Subcutaneous abdominal adipose tissue (tissue), 5 donors: ENCODE results near the gene TRIM43.
"Not testable (repeated sequence)": the region's sequence is repeated elsewhere in the genome, so short reads cannot be mapped to it uniquely, and the experiment has no call there.

Experiments
- H3K27ac ChIP-seq: one replicate; pipeline ENCODE4 v1.7.0; 2013; ENCODE audit warnings: low read depth, mild to moderate bottlenecking, inconsistent platforms, low read length, moderate library complexity
- H3K27me3 ChIP-seq, 5 donors: one replicate each; pipeline ENCODE4 v1.7.0; 2013; ENCODE audit warnings: low read length in 5 of 5, inconsistent platforms in 1 of 5; ENCODE audit not compliant: control insufficient read depth in 5 of 5, insufficient read depth in 4 of 5
- H3K36me3 ChIP-seq, 5 donors: one replicate each; pipeline ENCODE4 v1.7.0; 2013; ENCODE audit warnings: low read length in 5 of 5; ENCODE audit not compliant: control insufficient read depth in 5 of 5, insufficient read depth in 5 of 5
- H3K4me1 ChIP-seq, 5 donors: one replicate each; pipeline ENCODE4 v1.7.0; 2013; ENCODE audit warnings: low read length in 5 of 5, mild to moderate bottlenecking in 3 of 5, moderate library complexity in 1 of 5; ENCODE audit not compliant: control insufficient read depth in 5 of 5, insufficient read depth in 5 of 5
- H3K4me3 ChIP-seq, 5 donors: one replicate each; pipeline ENCODE4 v1.7.0; 2013; ENCODE audit warnings: low read length in 5 of 5, low read depth in 1 of 5
- H3K9ac ChIP-seq, 5 donors: one replicate each; pipeline ENCODE4 v1.7.0; 2013; ENCODE audit warnings: low read length in 5 of 5, mild to moderate bottlenecking in 4 of 5, moderate library complexity in 3 of 5
- H3K9me3 ChIP-seq, 5 donors: one replicate each; pipeline ENCODE4 v1.7.0; 2013; ENCODE audit warnings: low read length in 5 of 5; ENCODE audit not compliant: control insufficient read depth in 5 of 5
- donor health status: healthy.
- donor health status: healthy.
- donor health status: healthy.
- donor health status: healthy.
- donor health status: healthy.

TRIM43 gene

GRCh38 chr2:95633626-95634259, 41.9 kb downstream of the TRIM43 start:
- H3K4me3 ChIP-seq, H3K27ac ChIP-seq, H3K4me1 ChIP-seq, H3K9me3 ChIP-seq, H3K27me3 ChIP-seq, H3K9ac ChIP-seq, H3K36me3 ChIP-seq: not testable (repeated sequence)

- H3K4me1 ChIP-seq, H3K9ac ChIP-seq, H3K36me3 ChIP-seq, H3K27ac ChIP-seq, H3K27me3 ChIP-seq, H3K9me3 ChIP-seq, H3K4me3 ChIP-seq: not testable (repeated sequence)
Measured at GRCh38 chr2:95640515-95641288, 48.9 kb downstream of the TRIM43 start.

GRCh38 chr2:95641289-95641575, 49.4 kb downstream of the TRIM43 start:
- not testable (repeated sequence) for H3K27me3 ChIP-seq, H3K27ac ChIP-seq, H3K4me3 ChIP-seq, H3K9ac ChIP-seq, H3K9me3 ChIP-seq, H3K4me1 ChIP-seq, H3K36me3 ChIP-seq

- not testable (repeated sequence) for H3K4me1 ChIP-seq, H3K9ac ChIP-seq, H3K36me3 ChIP-seq, H3K27me3 ChIP-seq, H3K4me3 ChIP-seq, H3K9me3 ChIP-seq, H3K27ac ChIP-seq
Measured at GRCh38 chr2:95641787-95642186, 50.0 kb downstream of the TRIM43 start.

GRCh38 chr2:95642360-95642759, 50.6 kb downstream of the TRIM43 start:
- not testable (repeated sequence) for H3K27ac ChIP-seq, H3K9ac ChIP-seq, H3K9me3 ChIP-seq, H3K36me3 ChIP-seq, H3K27me3 ChIP-seq, H3K4me1 ChIP-seq, H3K4me3 ChIP-seq

- H3K27me3 ChIP-seq, H3K27ac ChIP-seq, H3K36me3 ChIP-seq, H3K9ac ChIP-seq, H3K4me3 ChIP-seq, H3K4me1 ChIP-seq, H3K9me3 ChIP-seq: not testable (repeated sequence)
Measured at GRCh38 chr2:95642951-95643350, 51.1 kb downstream of the TRIM43 start.

- not testable (repeated sequence) for H3K4me3 ChIP-seq, H3K36me3 ChIP-seq, H3K4me1 ChIP-seq, H3K27me3 ChIP-seq, H3K27ac ChIP-seq, H3K9me3 ChIP-seq, H3K9ac ChIP-seq
Measured at GRCh38 chr2:95645312-95645711, 53.5 kb downstream of the TRIM43 start.

- not testable (repeated sequence) for H3K27ac ChIP-seq, H3K4me1 ChIP-seq, H3K4me3 ChIP-seq, H3K27me3 ChIP-seq, H3K9ac ChIP-seq, H3K9me3 ChIP-seq, H3K36me3 ChIP-seq
Measured at GRCh38 chr2:95646274-95646994, 54.6 kb downstream of the TRIM43 start.

GRCh38 chr2:95648894-95649544, 57.2 kb downstream of the TRIM43 start:
- not testable (repeated sequence) for H3K27ac ChIP-seq, H3K36me3 ChIP-seq, H3K4me1 ChIP-seq, H3K4me3 ChIP-seq, H3K27me3 ChIP-seq, H3K9me3 ChIP-seq, H3K9ac ChIP-seq
